K562 (cell line): ENCODE results near the gene PRDM4. TPM values are rescaled to one million over a fixed set of nuclear protein-coding genes. Genes with fewer than 3 reads are reported as not detected.
"Not testable (repeated sequence)": the region's sequence is repeated elsewhere in the genome, so short reads cannot be mapped to it uniquely, and the experiment has no call there.

ENCODE experiments used
- ATAC-seq: fragments of 200-7000 bp; cut with Tn5 transposase; 3 replicates; pipeline ENCODE4 v1.9.1; 2020; ENCODE audit warnings: moderate library complexity
- BruUV-seq: library from RNA; stranded (reverse); fragments of 400-500 nt; replicated peaks from 2 replicates; lab custom pipeline; 2021; lab: Mats Ljungman, UMichigan
- CTCF ChIA-PET: fragments of 300-600 bp; formaldehyde crosslinking; extraction: SDS; loops from one replicate; lab custom pipeline; 2021; ENCODE audit warnings: low intra/inter-chr PET ratio; lab: Yijun Ruan, JAX
- POLR2A ChIA-PET: fragments of 300-600, 350-650 bp; sonication (Branson Sonifier 250); formaldehyde crosslinking; extraction: SDS; loops from one replicate; lab custom pipeline; 2021; ENCODE audit warnings: antibody characterized with exemption, inconsistent platforms; lab: Yijun Ruan, JAX
- DNase-seq, 4 experiments: peaks; one replicate each; pipeline versions ENCODE4 v3.0.0 to v3.0.0-alpha.2; 2011 to 2018; ENCODE audit warnings: low spot score in 3 of 4, mixed read lengths in 3 of 4; ENCODE audit errors: extremely low read depth in 1 of 4
- FAIRE-seq: peaks from 2 replicates; lab custom pipeline; 2011; peaks lifted over from hg19 to GRCh38; lab: Jason Lieb, UNC
- H2AFZ ChIP-seq: 2 replicates; pipeline ENCODE4 v1.6.0; 2011; ENCODE audit warnings: low read depth, low read length, control low read depth, inconsistent platforms
- H3K27ac ChIP-seq: fragments of 200-600 bp; 3 replicates; pipeline ENCODE4 v1.8.0; 2011; ENCODE audit warnings: low read depth, mild to moderate bottlenecking, control low read depth, inconsistent platforms, low read length, moderate library complexity, mixed read lengths; ENCODE audit errors: extremely low read depth
- H3K27me3 ChIP-seq, 2 experiments: fragments of 300-600 bp in 1 of 2; 2 replicates in 1 of 2; 3 replicates in 1 of 2; pipeline versions ENCODE4 v1.6.0 to v1.8.0; 2011; ENCODE audit warnings: inconsistent platforms in 2 of 2, low read length in 2 of 2, mild to moderate bottlenecking in 1 of 2, mixed read lengths in 1 of 2, moderate library complexity in 1 of 2; ENCODE audit not compliant: control insufficient read depth in 2 of 2, insufficient read depth in 2 of 2
- H3K36me3 ChIP-seq: fragments of 300-600 bp; 3 replicates; pipeline ENCODE4 v1.8.0; 2011; ENCODE audit warnings: mild to moderate bottlenecking, low read length, inconsistent platforms; ENCODE audit not compliant: control insufficient read depth, insufficient read depth
- H3K4me1 ChIP-seq, 2 experiments: fragments of 200-600 bp in 1 of 2; replicated peaks in 1 of 2; 2 replicates in 1 of 2; 3 replicates in 1 of 2; pipeline versions ENCODE4 v1.5.1 to v1.8.0; 2011; ENCODE audit warnings: inconsistent platforms in 2 of 2, low read length in 2 of 2, mild to moderate bottlenecking in 1 of 2, mixed read lengths in 1 of 2, moderate library complexity in 1 of 2; ENCODE audit not compliant: control insufficient read depth in 2 of 2, insufficient read depth in 2 of 2
- H3K4me2 ChIP-seq: 2 replicates; pipeline ENCODE4 v1.6.1; 2011; ENCODE audit warnings: low read length, control low read depth, inconsistent platforms, mixed read lengths; ENCODE audit not compliant: insufficient read depth
- H3K4me3 ChIP-seq: fragments of 200-600 bp; sonication (generic), shearing (Covaris generic); 2 replicates; pipeline ENCODE4 v1.5.1; 2016; ENCODE audit warnings: control low read depth, inconsistent platforms
- H3K79me2 ChIP-seq: fragments of 200-600 bp; 3 replicates; pipeline ENCODE4 v1.8.0; 2011; ENCODE audit warnings: low read length, inconsistent platforms; ENCODE audit not compliant: control insufficient read depth, insufficient read depth
- H3K9ac ChIP-seq, 2 experiments: 2 replicates each; pipeline versions ENCODE4 v1.6.0 to v1.6.1; 2011; ENCODE audit warnings: low read depth in 2 of 2, low read length in 2 of 2, control low read depth in 1 of 2, inconsistent platforms in 1 of 2, mild to moderate bottlenecking in 1 of 2, mixed read lengths in 1 of 2; ENCODE audit not compliant: insufficient read depth in 1 of 2
- H3K9me1 ChIP-seq: one replicate; pipeline ENCODE4 v1.6.0; 2011; ENCODE audit warnings: inconsistent platforms, mild to moderate bottlenecking, low read length, moderate library complexity; ENCODE audit not compliant: control insufficient read depth, insufficient read depth
- H3K9me3 ChIP-seq: replicated peaks from 2 replicates; pipeline ENCODE4 v1.5.1; 2011; ENCODE audit warnings: low read depth, low read length, inconsistent platforms; ENCODE audit not compliant: control insufficient read depth, insufficient read depth
- H4K20me1 ChIP-seq: replicated peaks from 2 replicates; pipeline ENCODE4 v1.6.1; 2011; ENCODE audit warnings: low read length, inconsistent platforms, mixed read lengths; ENCODE audit not compliant: control insufficient read depth, insufficient read depth
- CBX1 ChIP-seq: sonication (generic); IDR thresholded peaks from 2 replicates; pipeline ENCODE4 v1.6.1; 2016; ENCODE audit warnings: antibody characterized with exemption, low read depth, mild to moderate bottlenecking
- CHAMP1 ChIP-seq: fragments of 450-650 bp; IDR thresholded peaks from 2 replicates; pipeline ENCODE4 v1.6.1; 2016; ENCODE audit warnings: mild to moderate bottlenecking
- HDAC2 ChIP-seq: fragments of 450-650 bp; IDR thresholded peaks from 2 replicates; pipeline ENCODE4 v1.6.1; 2016; ENCODE audit warnings: mild to moderate bottlenecking
- HNRNPLL ChIP-seq: fragments of 200-400 bp; formaldehyde crosslinking; IDR thresholded peaks from 2 replicates; pipeline ENCODE4 v1.6.1; 2017; ENCODE audit warnings: low read length, low read depth, mild to moderate bottlenecking; ENCODE audit not compliant: poor library complexity, severe bottlenecking
- NCOA1 ChIP-seq: fragments of 450-650 bp; IDR thresholded peaks from 2 replicates; pipeline ENCODE4 v1.6.1; 2016; ENCODE audit warnings: low read depth
- NFRKB ChIP-seq: fragments of 450-650 bp; IDR thresholded peaks from 2 replicates; pipeline ENCODE4 v1.6.1; 2016; ENCODE audit warnings: low read depth
- NR3C1 ChIP-seq: sonication (generic); formaldehyde crosslinking; IDR thresholded peaks from 2 replicates; pipeline ENCODE4 v1.8.1; 2022; ENCODE audit warnings: missing genetic modification reagents
- RBFOX2 ChIP-seq: fragments of 200-400 bp; formaldehyde crosslinking; IDR thresholded peaks from 2 replicates; pipeline ENCODE4 v1.6.1; 2017; ENCODE audit warnings: low read depth, mild to moderate bottlenecking, low read length, moderate library complexity
- SMAD4 ChIP-seq: fragments of 250-450 bp; sonication (Bioruptor Pico); conservative IDR thresholded peaks from 2 replicates; pipeline ENCODE4 v1.8.0; 2021; ENCODE audit warnings: inconsistent platforms, mild to moderate bottlenecking, moderate library complexity
- SOX6 ChIP-seq: fragments of 450-650 bp; IDR thresholded peaks from 2 replicates; pipeline ENCODE4 v1.6.1; 2014; ENCODE audit warnings: mild to moderate bottlenecking
- TAF9B ChIP-seq: fragments of 450-650 bp; IDR thresholded peaks from 2 replicates; pipeline ENCODE4 v1.6.1; 2018; ENCODE audit warnings: mild to moderate bottlenecking; ENCODE audit not compliant: partially characterized antibody
- ZNF12 ChIP-seq: sonication (generic); formaldehyde crosslinking; IDR thresholded peaks from 2 replicates; pipeline ENCODE4 v1.4.0; 2020; ENCODE audit warnings: mild to moderate bottlenecking, missing genetic modification reagents
- ZNF263 ChIP-seq: sonication (generic); formaldehyde crosslinking; IDR thresholded peaks from 2 replicates; pipeline ENCODE4 v1.8.0; 2022; ENCODE audit warnings: mild to moderate bottlenecking, missing genetic modification reagents, borderline replicate concordance
- WGBS: fragments of 100-300 bp; shearing (Covaris generic); methylation state at CpG from one replicate; pipeline ENCODE4 v1.1.6; 2016; ENCODE audit warnings: low coverage, mixed read lengths; ENCODE audit not compliant: insufficient coverage; ENCODE audit errors: missing lambda C conversion rate; 5-methylcytosine and 5-hydroxymethylcytosine counted together
- in situ Hi-C: fragments of 300-500 bp; cut with MboI; formaldehyde crosslinking; loops from 4 replicates; pipeline ENCODE4 v1.15.0; 2018; ENCODE audit warnings: inconsistent platforms, mixed read lengths
- intact Hi-C: fragments of 100-400 bp; cut with micrococcal nuclease; formaldehyde crosslinking; loops from 2 replicates; pipeline ENCODE4 v1.14.2; 2022
- polyA plus RNA-seq, 8 experiments: library from polyadenylated mRNA; depleted of rRNA in 4 of 8; stranded (reverse) in 5 of 8; unstranded in 3 of 8; fragments of >200 nt; fragmentation: Nextera tagmentation in 2 of 8; fragmentation: Illumina TruSeq in 1 of 8; extraction: Ambion mirVana in 2 of 8; extraction: Trizol in 1 of 8; gene quantifications; 2 replicates each; pipeline versions ENCODE4 v1.2.1 to v1.2.3, GENCODE V29; 2011 to 2014; ENCODE audit warnings: inconsistent platforms in 1 of 8, missing spikeins in 1 of 8
- total RNA-seq, 7 experiments: library from RNA; depleted of rRNA in 6 of 7; stranded (reverse); fragments of >200 nt in 6 of 7; fragmentation: Illumina TruSeq in 2 of 7; extraction: Trizol in 2 of 7; gene quantifications; 2 replicates each; pipeline versions ENCODE4 v1.2.1 to v1.2.3, GENCODE V29; 2011 to 2021; ENCODE audit warnings: low replicate concordance in 1 of 7

Gene PRDM4
- total and polyA plus RNA-seq, 9 of the 15 experiments (the other 6 are each of a cell fraction or from before 2014, with no cell fraction given): 5.9 to 26.0 (median 20.0) TPM

DNA sequence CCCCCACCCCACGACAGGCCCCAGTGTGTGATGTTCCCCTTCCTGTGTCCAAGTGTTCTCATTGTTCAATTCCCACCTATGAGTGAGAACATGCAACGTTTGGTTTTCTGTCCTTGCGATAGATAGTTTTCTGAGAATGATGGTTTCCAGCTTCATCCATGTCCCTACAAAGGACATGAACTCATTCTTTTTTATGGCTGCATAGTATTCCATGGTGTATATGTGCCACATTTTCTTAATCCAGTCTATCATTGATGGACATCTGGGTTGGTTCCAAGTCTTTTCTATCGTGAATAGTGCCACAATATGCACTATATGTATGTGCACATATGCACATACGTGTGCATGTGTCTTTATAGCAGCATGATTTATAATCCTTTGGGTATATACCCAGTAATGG, 55.4 kb downstream of the PRDM4 start:
- POLR2A ChIA-PET, BruUV-seq, H4K20me1 ChIP-seq, DNase-seq, intact Hi-C loops, H3K27ac ChIP-seq, H3K4me3 ChIP-seq, ATAC-seq, H3K9ac ChIP-seq, H3K9me3 ChIP-seq, H3K79me2 ChIP-seq, H3K4me1 ChIP-seq, FAIRE-seq, H3K9me1 ChIP-seq, H3K27me3 ChIP-seq, CTCF ChIA-PET, H3K4me2 ChIP-seq, H2AFZ ChIP-seq, in situ Hi-C loops: not testable (repeated sequence)
- H3K36me3 ChIP-seq: peaks cover 80% of the 10 kb centered on the region
- WGBS: 83% methylated on average over 4 of the region's 5 CpGs

- WGBS: 88% methylated on average over 5 of the region's 5 CpGs
- Histone ChIP-seq H3K4me3 (no peak overlapping the region), H3K4me2 (no peak overlapping the region), H3K9me3 (no peaks in the 10 kb centered on the region), H3K27me3 (no peaks in the 10 kb centered on the region), H3K36me3 (peaks cover 80% of the 10 kb centered on the region), H4K20me1 (no peaks in the 10 kb centered on the region), H2AFZ (no peak overlapping the region), H3K9ac (no peak overlapping the region), H3K4me1 (no peaks in the 10 kb centered on the region), H3K27ac (no peak overlapping the region), H3K79me2 (no peaks in the 10 kb centered on the region), H3K9me1 (peaks cover 4% of the 10 kb centered on the region)
- FAIRE-seq: no peak
- CTCF ChIA-PET: no interaction called here
- in situ Hi-C loops: no loop called here
- DNase-seq: no peak
- intact Hi-C loops: no loop called here
- no TSS peak for BruUV-seq
- POLR2A ChIA-PET: no interaction called here
- ATAC-seq: no peak
- TF ChIP-seq ZNF263 (no peak), CBX1 (no peak), NFRKB (no peak), SMAD4 (no peak), NR3C1 (CRISPR knock-in tag) (no peak), CHAMP1 (no peak), SOX6 (no peak), RBFOX2 (no peak), NCOA1 (no peak), ZNF12 (CRISPR knock-in tag) (no peak), TAF9B (no peak), HDAC2 (no peak), HNRNPLL (no peak)
These were observed 56.9 kb downstream of the PRDM4 start for GRCh38 chr12:107704041-107704440.
